Duodenal mucosa (tissue), 2 donors: ENCODE measurements around the gene GGA2.

Experiments
- H3K27ac ChIP-seq: one replicate; pipeline ENCODE4 v1.7.0; 2013; ENCODE audit warnings: low read depth, low read length
- H3K27me3 ChIP-seq, 2 donors: one replicate each; pipeline ENCODE4 v1.7.0; 2013; ENCODE audit warnings: low read length in 2 of 2, control low read depth in 1 of 2; ENCODE audit not compliant: insufficient read depth in 2 of 2, control insufficient read depth in 1 of 2
- H3K36me3 ChIP-seq, 2 donors: one replicate each; pipeline ENCODE4 v1.7.0; 2013; ENCODE audit warnings: low read length in 2 of 2, control low read depth in 1 of 2; ENCODE audit not compliant: insufficient read depth in 2 of 2, control insufficient read depth in 1 of 2
- H3K4me1 ChIP-seq, 2 donors: one replicate each; pipeline ENCODE4 v1.7.0; 2013; ENCODE audit warnings: low read length in 2 of 2, control low read depth in 1 of 2; ENCODE audit not compliant: insufficient read depth in 2 of 2, control insufficient read depth in 1 of 2
- H3K4me3 ChIP-seq, 2 donors: one replicate each; pipeline ENCODE4 v1.7.0; 2013; ENCODE audit warnings: low read length in 2 of 2, low read depth in 1 of 2
- H3K9ac ChIP-seq, 2 donors: one replicate each; pipeline ENCODE4 v1.7.0; 2013; ENCODE audit warnings: low read length in 2 of 2, low read depth in 1 of 2
- H3K9me3 ChIP-seq, 2 donors: one replicate each; pipeline ENCODE4 v1.7.0; 2013; ENCODE audit warnings: low read length in 2 of 2, control low read depth in 1 of 2; ENCODE audit not compliant: control insufficient read depth in 1 of 2

The GGA2 gene

DNA sequence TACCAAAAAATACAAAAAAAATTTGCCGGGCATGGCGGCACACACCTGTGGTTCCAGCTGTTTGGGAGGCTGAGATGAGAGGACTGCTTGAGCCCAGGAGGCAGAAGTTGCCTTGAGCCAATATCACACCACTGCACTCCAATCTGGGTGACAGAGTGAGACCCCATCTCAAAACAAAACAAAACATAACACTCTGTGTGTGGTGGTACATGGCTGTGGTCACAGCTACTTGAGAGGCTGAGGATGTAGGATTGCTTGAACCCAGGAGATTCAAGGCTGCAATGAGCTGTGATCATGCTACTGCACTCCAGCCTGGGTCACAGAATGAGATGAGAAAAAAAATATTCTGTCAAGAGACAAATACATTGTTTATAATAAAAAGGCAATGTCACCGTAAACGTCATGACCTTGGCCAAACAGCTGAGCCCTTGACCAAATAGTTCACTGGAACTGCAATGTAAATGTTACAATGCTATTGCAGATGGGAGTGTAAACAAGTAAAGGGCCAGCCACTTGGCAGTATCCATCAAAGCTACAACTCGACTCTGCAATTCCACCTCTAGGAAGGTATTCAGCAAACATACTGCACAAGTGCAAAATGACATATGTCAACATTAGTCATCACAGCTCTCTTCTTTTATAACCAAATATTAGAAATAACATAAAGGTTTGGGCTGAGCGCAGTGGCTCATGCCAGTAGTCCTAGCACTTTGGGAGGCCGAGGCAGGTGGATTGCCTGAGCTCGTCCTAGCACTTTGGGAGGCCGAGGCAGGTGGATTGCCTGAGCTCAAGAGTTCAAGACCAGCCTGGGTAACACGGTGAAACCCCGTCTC, 29.9 kb upstream of the GGA2 start:
- no peaks in the 10 kb centered on the region for H3K4me1 ChIP-seq
- H3K36me3 ChIP-seq: peaks cover 10 to 52% of the 10 kb centered on the region in 2 donors
- H3K9me3 ChIP-seq: no peaks in the 10 kb centered on the region
- H3K4me3 ChIP-seq: no peak overlapping the region
- no peak overlapping the region for H3K27ac ChIP-seq
- H3K9ac ChIP-seq: no peak overlapping the region
- H3K27me3 ChIP-seq: no peaks in the 10 kb centered on the region

DNA sequence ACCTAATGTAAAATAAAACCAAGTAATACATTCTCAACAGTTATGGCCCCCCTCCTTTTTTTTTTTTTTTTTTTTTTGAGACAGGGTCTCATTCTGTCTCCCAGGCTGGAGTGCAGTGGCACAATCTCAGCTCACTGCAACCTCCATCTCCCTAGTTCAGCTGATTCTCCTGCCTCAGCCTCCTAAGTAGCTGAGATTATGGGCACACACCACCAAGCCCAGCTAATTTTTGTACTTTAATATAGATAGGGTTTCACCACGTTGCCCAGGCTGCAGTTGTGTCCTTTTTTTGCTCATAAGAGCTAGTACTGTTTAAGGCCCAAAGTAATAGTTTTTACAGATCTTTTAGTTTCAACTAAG, 28.6 kb upstream of the GGA2 start:
- Histone ChIP-seq H3K4me3 (no peak overlapping the region), H3K27ac (no peak overlapping the region), H3K36me3 (peaks cover 8 to 54% of the 10 kb centered on the region in 2 donors), H3K9ac (no peak overlapping the region), H3K4me1 (no peaks in the 10 kb centered on the region), H3K9me3 (no peaks in the 10 kb centered on the region), H3K27me3 (no peaks in the 10 kb centered on the region)

DNA sequence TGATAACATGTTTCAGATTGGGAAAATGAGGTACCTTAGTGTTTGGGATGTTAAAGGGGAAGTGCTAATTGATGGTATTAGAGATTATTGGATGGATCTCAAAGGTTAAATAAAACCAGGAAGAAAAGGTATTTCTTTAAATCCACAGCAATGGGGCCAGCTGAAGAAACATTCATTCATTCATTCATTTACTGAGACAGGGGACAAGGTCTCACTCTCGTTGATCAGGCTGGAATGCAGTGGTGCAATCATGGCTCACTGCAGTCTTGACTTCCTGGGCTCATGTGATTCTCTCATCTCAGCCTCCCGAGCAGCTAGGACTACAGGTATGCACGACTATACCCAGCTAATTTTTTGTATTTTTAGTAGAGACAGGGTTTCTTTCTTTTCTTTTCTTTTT, 27.1 kb upstream of the GGA2 start:
- Histone ChIP-seq H3K4me3 (no peak overlapping the region), H3K9me3 (no peaks in the 10 kb centered on the region), H3K4me1 (no peaks in the 10 kb centered on the region), H3K36me3 (peaks cover 12 to 58% of the 10 kb centered on the region in 2 donors), H3K9ac (no peak overlapping the region), H3K27ac (no peak overlapping the region), H3K27me3 (no peaks in the 10 kb centered on the region)

DNA sequence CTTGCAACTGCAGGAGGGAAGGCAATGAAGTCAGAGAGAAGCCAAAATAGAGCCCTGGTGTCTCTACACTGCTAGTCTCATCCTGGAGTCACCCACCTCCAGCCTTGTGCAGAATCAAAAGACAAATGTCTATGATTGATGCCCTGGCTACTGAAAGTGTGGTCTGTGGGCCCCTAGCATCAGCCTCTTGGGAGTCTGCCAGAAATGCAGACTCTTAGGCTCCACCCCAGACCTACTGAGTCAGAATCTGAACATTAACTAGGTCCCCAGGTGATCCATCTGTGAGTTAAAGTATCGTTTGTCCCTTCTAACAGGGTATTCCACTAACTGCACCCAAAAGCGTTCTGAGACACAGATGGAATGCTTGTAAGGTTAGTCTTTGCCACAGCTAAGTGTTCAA, 25.6 kb upstream of the GGA2 start:
- H3K27me3 ChIP-seq: no peaks in the 10 kb centered on the region
- no peak overlapping the region for H3K27ac ChIP-seq
- no peaks in the 10 kb centered on the region for H3K9me3 ChIP-seq
- H3K36me3 ChIP-seq: peaks cover 12 to 59% of the 10 kb centered on the region in 2 donors
- no peaks in the 10 kb centered on the region for H3K4me1 ChIP-seq
- H3K9ac ChIP-seq: no peak overlapping the region
- H3K4me3 ChIP-seq: no peak overlapping the region

DNA sequence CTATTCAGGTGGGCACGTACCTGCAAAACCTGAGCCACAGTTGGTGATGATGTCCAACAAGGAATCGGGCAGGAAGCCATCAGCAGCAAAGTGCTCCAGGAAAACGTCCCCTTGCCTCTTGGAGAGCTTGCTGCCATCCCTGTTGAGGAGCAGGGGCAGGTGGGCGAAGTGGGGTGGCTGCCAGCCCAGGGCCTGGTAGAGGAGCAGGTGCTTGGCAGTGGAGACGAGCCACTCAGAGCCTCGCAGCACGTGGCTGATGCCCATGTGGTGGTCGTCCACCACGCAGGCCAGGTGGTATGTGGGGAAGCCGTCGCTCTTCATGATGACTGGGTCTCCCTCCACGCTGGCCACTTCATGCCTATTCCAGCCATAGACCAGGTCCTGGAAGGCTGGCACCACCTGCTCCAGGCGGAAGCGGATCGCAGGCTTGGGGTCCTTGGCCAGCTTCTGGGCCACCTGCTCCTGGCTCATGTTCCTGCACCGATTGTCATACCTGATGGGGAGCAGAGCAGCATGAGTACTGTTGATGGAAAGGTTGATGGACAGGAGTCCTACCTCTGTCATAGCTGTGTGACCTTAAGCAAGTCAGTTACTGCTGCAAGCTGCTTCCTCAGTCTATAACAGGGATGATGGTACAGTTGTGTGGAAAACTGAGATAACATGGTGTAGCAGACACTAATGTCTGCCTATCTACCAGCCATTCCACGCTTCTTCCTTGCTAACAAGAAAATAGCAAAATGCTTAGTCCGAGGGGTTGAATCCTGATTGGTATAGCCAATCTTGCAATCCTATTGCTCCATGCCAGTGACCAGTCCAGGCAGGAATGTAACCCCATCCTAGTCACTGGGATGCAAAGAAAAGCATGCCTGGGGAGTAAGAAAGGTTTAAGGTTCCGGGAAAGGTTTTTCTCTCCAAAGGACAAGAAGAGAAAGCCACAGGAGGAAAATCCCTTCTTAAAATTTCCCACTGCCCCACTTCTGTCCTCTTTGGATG, 24.9 kb upstream of the GGA2 start:
- Histone ChIP-seq H3K9ac (no peak overlapping the region), H3K27ac (no peak overlapping the region), H3K4me3 (no peak overlapping the region), H3K9me3 (no peaks in the 10 kb centered on the region), H3K36me3 (peaks cover 12 to 56% of the 10 kb centered on the region in 2 donors), H3K27me3 (no peaks in the 10 kb centered on the region), H3K4me1 (no peaks in the 10 kb centered on the region)

DNA sequence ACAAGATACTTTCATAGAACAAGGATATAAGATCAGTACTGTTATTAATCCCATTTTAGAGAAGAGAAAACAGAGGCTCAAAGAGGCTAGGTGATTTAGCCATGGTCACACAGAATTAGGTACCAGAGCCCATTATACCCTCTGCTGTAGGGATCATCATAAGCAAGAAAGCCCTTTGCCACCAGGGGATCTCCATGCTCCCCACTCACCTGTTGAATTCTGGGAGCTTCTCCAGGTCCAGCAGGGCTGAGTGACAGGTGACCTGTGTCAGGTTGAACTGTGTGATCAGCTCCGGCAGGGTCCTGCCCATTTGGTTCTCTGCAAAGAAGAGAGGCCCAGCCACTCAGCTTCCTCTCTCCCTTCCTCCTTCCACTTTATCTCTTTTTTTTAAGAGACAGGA, 22.2 kb upstream of the GGA2 start:
- H3K36me3 ChIP-seq: peaks cover 22 to 69% of the 10 kb centered on the region in 2 donors
- no peak overlapping the region for H3K27ac ChIP-seq
- no peak overlapping the region for H3K4me3 ChIP-seq
- H3K4me1 ChIP-seq: no peaks in the 10 kb centered on the region
- H3K9ac ChIP-seq: no peak overlapping the region
- H3K27me3 ChIP-seq: no peaks in the 10 kb centered on the region
- no peaks in the 10 kb centered on the region for H3K9me3 ChIP-seq

DNA sequence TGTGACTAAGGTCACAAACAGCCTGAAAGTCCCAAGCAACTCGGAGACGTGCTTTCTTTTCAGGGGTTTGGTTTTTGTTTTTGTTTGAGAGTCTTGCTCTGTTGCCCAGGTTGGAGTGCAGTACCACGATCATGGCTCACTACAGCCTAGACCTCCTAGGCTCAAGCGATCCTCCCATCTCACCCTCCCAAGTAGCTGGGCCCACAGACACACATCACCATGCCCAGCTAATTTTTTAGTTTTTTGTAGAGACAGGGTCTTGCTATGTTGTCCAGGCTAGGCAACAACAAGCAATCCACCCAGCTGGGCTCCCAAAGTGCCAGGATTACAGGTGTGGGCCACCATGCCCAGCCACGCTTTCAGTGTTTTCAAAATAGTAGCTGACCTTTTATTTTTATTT, 19.8 kb upstream of the GGA2 start:
- Histone ChIP-seq H3K9me3 (no peaks in the 10 kb centered on the region), H3K4me3 (no peak overlapping the region), H3K36me3 (peaks cover 19 to 68% of the 10 kb centered on the region in 2 donors), H3K9ac (no peak overlapping the region), H3K27ac (no peak overlapping the region), H3K27me3 (no peaks in the 10 kb centered on the region), H3K4me1 (no peaks in the 10 kb centered on the region)

DNA sequence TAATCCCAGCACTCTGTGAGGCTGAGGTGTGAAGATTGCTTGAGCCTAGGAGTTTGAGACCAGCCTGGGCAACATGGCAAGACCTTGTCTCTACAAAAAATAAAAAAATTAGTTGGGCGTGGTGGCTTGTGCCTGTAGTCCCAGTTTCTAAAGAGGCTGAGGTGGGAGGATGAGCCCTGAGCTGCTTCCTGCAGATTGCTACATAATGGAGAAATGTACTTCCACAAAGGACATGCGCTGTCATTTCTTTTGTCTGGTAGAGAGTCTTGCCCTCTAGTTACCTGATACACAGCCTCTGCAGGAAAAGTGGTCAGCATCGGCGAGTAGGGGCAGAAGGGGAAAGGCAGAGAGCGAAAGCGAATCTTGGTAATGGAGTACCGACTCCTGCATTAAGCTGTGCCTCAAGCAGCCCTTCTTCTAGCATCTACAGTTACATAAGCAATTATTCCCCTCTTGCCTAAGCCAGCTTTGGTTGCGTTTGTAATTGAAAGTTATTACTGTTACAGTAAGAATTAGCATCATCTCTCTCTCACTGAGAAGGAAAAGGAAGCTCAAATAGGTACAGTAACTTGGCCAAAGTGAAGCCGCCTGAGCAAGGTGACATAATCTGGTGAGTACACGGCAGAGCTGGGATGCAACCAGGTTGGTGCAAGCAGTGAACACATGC, 18.5 kb upstream of the GGA2 start:
- H3K9me3 ChIP-seq: no peaks in the 10 kb centered on the region
- no peaks in the 10 kb centered on the region for H3K4me1 ChIP-seq
- peaks cover 15 to 67% of the 10 kb centered on the region in 2 donors for H3K36me3 ChIP-seq
- H3K9ac ChIP-seq: no peak overlapping the region
- H3K27me3 ChIP-seq: no peaks in the 10 kb centered on the region
- no peak overlapping the region for H3K4me3 ChIP-seq
- H3K27ac ChIP-seq: no peak overlapping the region

DNA sequence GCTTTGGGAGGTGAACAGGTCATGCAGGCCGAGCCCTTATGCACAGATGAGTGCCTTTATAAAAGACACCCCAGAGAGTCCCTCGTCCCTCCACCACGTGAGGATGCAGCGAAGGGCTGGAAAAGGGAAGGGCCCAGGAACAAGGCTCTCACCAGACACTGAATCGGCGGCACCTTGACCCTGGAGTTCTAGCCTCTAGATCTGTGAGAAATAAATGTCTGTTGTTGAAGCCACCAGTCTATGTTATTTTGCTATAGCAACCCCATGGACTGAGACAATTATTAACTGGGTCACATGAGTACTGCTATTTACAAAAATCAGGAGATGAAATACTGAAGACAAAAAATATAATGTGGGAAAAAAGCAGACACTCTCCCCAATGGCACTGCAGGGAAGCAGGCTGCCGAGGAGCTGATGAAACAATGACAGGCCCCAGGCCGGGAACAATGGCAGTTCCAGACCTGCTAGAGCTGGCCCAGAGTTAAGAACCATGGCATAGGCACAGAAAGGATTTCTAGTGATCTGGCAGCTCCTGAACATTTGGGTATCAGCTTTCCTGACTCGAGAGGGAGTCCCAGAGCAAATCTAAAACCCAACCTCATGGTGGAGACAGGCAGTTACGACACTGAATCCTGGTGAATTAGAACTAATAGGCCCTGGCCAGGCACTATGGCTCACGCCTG, 17.8 kb upstream of the GGA2 start:
- H3K4me3 ChIP-seq: no peak overlapping the region
- H3K4me1 ChIP-seq: no peaks in the 10 kb centered on the region
- no peaks in the 10 kb centered on the region for H3K9me3 ChIP-seq
- H3K27me3 ChIP-seq: no peaks in the 10 kb centered on the region
- no peak overlapping the region for H3K9ac ChIP-seq
- H3K27ac ChIP-seq: no peak overlapping the region
- H3K36me3 ChIP-seq: peaks cover 16 to 67% of the 10 kb centered on the region in 2 donors
